HUES64 (cell line): Measurements from ENCODE around the gene PDE5A.
"Not testable (repeated sequence)": the region's sequence is repeated elsewhere in the genome, so short reads cannot be mapped to it uniquely, and the experiment has no call there.

Experiments
- H3K27ac ChIP-seq: 2 replicates; pipeline ENCODE4 v1.7.0; 2013; ENCODE audit warnings: low read depth, low read length, inconsistent platforms
- H3K27me3 ChIP-seq: 2 replicates; pipeline ENCODE4 v1.6.1; 2013; ENCODE audit warnings: mild to moderate bottlenecking, low read length; ENCODE audit not compliant: insufficient read depth
- H3K36me3 ChIP-seq: 2 replicates; pipeline ENCODE4 v1.6.1; 2013; ENCODE audit warnings: mild to moderate bottlenecking, low read length; ENCODE audit not compliant: insufficient read depth
- H3K4me1 ChIP-seq: 2 replicates; pipeline ENCODE4 v1.6.1; 2013; ENCODE audit warnings: mild to moderate bottlenecking, low read length, moderate library complexity; ENCODE audit not compliant: insufficient read depth
- H3K4me3 ChIP-seq: 2 replicates; pipeline ENCODE4 v1.5.1; 2013; ENCODE audit warnings: mild to moderate bottlenecking, low read length, moderate library complexity
- H3K9ac ChIP-seq: 2 replicates; pipeline ENCODE4 v1.6.1; 2013; ENCODE audit warnings: mild to moderate bottlenecking, low read depth, low read length
- H3K9me3 ChIP-seq: 2 replicates; pipeline ENCODE4 v1.6.1; 2013; ENCODE audit warnings: low read depth, low read length; ENCODE audit not compliant: insufficient read depth
- WGBS: fragments of 150-250, 120-280 bp; methylation state at CpG from one replicate; pipeline ENCODE4 v1.1.7; 2013; ENCODE audit warnings: missing lambda C conversion rate; 5-methylcytosine and 5-hydroxymethylcytosine counted together

The PDE5A gene

GRCh38 chr4:119462733-119463132 lies 165.9 kb downstream of the PDE5A start:
- not testable (repeated sequence) for H3K27ac ChIP-seq, H3K4me3 ChIP-seq, H3K9me3 ChIP-seq, H3K27me3 ChIP-seq, H3K4me1 ChIP-seq, H3K9ac ChIP-seq
- WGBS = no CpG with 5 or more reads among the region's 3 CpGs
- peaks cover 45% of the 10 kb centered on the region for H3K36me3 ChIP-seq

GRCh38 chr4:119455734-119456133 lies 172.9 kb downstream of the PDE5A start:
- Histone ChIP-seq H3K9ac (0 out of 2 replicates have a peak overlapping the region, but pooled peaks have one; percentile 26), H3K4me3 (peak overlapping the region; percentile 47)
- not testable (repeated sequence) for H3K27ac ChIP-seq, H3K36me3 ChIP-seq, H3K9me3 ChIP-seq, H3K27me3 ChIP-seq, H3K4me1 ChIP-seq
- 92% methylated on average over 18 of the region's 18 CpGs for WGBS

GRCh38 chr4:119454491-119455270 lies 173.9 kb downstream of the PDE5A start:
- Histone ChIP-seq H3K9ac (peak overlapping the region; percentile 89), H3K4me3 (peak overlapping the region; percentile 90), H3K27ac (peak overlapping the region; percentile 91)
- not testable (repeated sequence) for H3K36me3 ChIP-seq, H3K4me1 ChIP-seq, H3K9me3 ChIP-seq, H3K27me3 ChIP-seq
- under 1% methylated on average over 80 of the region's 80 CpGs for WGBS

GRCh38 chr4:119454151-119454490 lies 174.5 kb downstream of the PDE5A start:
- peak overlapping the region; percentile 91 for H3K27ac ChIP-seq
- not testable (repeated sequence) for H3K4me1 ChIP-seq, H3K36me3 ChIP-seq, H3K27me3 ChIP-seq, H3K9me3 ChIP-seq
- peak overlapping the region; percentile 90 for H3K4me3 ChIP-seq
- WGBS = 19% methylated on average over 7 of the region's 7 CpGs
- H3K9ac ChIP-seq = peak overlapping the region; percentile 89

GRCh38 chr4:119453286-119453685 lies 175.3 kb downstream of the PDE5A start:
- not testable (repeated sequence) for H3K9ac ChIP-seq, H3K9me3 ChIP-seq, H3K36me3 ChIP-seq, H3K27ac ChIP-seq, H3K4me3 ChIP-seq, H3K4me1 ChIP-seq, H3K27me3 ChIP-seq
- WGBS = 98% methylated on average over 8 of the region's 9 CpGs

- H3K9me3 ChIP-seq, H3K4me1 ChIP-seq, H3K27me3 ChIP-seq, H3K36me3 ChIP-seq, H3K9ac ChIP-seq, H3K27ac ChIP-seq, H3K4me3 ChIP-seq: not testable (repeated sequence)
- 84% methylated on average over 5 of the region's 6 CpGs for WGBS
Observed at GRCh38 chr4:119449851-119450250, 178.8 kb downstream of the PDE5A start.
